Hepatocyte (in vitro differentiated cells): ENCODE data around the gene CORO2B.

Experiments used
- EZH2 ChIP-seq: fragments of 200-600 bp; sonication (generic); IDR thresholded peaks from 2 replicates; pipeline ENCODE4 v1.6.1; 2016; ENCODE audit warnings: antibody characterized with exemption, mild to moderate bottlenecking, borderline replicate concordance
- TF ChIP-seq, protein P1 (sequence below): fragments of 200-600 bp; sonication (generic); IDR thresholded peaks from 2 replicates; pipeline ENCODE4 v1.5.1; 2016; ENCODE audit warnings: antibody characterized with exemption, mild to moderate bottlenecking; ENCODE audit not compliant: poor library complexity

- TF ChIP-seq, protein P1, sequence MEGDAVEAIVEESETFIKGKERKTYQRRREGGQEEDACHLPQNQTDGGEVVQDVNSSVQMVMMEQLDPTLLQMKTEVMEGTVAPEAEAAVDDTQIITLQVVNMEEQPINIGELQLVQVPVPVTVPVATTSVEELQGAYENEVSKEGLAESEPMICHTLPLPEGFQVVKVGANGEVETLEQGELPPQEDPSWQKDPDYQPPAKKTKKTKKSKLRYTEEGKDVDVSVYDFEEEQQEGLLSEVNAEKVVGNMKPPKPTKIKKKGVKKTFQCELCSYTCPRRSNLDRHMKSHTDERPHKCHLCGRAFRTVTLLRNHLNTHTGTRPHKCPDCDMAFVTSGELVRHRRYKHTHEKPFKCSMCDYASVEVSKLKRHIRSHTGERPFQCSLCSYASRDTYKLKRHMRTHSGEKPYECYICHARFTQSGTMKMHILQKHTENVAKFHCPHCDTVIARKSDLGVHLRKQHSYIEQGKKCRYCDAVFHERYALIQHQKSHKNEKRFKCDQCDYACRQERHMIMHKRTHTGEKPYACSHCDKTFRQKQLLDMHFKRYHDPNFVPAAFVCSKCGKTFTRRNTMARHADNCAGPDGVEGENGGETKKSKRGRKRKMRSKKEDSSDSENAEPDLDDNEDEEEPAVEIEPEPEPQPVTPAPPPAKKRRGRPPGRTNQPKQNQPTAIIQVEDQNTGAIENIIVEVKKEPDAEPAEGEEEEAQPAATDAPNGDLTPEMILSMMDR, result no peak
- no peak for TF ChIP-seq EZH2
Measured at GRCh38 chr15:68734352-68734751, 155.6 kb downstream of the CORO2B start.
